SIG-M5 (cell line): ENCODE measurements around the gene COLQ.
A peak's percentile ranks its signal among the peaks of the same experiment; 100 is the strongest.

Experiments
- DNase-seq: peaks from one replicate; lab custom pipeline; 2025; lab: John Stamatoyannopoulos, UW

COLQ gene

DNA sequence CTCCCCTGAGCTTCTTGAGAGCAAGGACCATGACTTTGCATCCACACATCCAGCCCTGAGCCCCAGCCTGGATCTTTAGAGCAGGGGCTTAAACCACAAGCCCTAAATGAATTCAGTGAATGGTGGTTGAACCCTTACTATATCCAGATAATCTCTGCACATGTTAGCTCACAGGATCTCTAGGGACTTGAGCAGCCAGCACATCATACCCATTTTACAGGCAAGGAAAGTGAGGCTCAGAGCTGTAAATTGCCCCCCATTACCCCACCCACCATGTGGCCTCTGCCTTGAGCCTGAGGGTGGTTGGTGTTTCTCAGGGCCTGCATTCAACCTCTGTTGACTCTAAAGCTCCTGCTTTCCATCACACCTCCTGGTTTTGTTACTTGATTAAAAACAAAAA, 66.5 kb downstream of the COLQ start:
- DNase-seq = no peak

DNA sequence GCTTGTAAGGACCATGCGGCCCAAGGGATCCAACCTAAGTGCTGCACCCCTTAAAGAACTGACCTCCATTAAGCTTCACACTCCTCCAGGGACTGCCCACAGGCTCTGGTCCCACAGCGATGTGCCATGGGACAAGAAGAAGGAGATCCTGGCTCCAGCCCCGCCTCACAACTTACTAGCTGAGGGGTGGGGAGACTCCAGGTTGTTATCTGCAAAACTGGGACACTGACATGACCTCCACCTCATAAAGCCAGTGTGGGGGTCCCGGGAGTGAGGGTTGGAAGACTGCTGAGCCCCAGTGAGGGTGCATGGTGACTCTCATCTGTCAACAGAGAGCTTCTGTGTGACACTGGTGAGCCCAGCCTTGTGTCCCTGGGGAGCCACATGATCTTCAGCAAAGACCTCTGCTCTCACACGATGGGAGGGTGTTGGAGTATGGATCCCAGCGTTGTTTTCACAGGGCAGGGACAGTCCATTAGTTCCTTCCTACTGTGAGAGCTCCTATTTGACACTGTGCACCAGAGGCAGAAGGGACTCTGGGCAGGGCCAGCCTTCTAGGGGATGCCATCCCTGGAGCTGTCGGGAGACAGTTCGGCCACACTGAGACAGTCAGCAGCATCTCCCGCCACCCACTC, 67.4 kb downstream of the COLQ start:
- DNase-seq = no peak

DNA sequence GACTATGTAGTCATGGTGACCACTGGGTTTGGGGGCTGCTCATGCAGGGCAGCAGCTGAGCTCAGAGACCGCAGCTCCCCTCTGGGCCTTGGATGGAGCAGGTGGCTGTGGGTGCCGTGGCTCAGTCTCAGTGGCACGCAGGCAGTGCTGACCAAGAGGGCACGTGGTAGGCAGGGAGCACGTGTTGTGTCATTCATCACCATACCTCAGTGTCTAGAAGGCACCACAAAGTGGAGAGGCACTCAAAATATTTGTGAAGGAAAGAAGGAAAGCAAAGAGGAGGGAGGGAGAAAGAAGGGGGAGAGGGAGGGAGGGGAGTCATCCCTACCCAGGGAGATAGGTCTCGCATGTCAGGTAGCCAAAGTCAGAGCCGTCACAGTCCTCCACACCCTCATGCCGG, 68.0 kb downstream of the COLQ start:
- no peak for DNase-seq

DNA sequence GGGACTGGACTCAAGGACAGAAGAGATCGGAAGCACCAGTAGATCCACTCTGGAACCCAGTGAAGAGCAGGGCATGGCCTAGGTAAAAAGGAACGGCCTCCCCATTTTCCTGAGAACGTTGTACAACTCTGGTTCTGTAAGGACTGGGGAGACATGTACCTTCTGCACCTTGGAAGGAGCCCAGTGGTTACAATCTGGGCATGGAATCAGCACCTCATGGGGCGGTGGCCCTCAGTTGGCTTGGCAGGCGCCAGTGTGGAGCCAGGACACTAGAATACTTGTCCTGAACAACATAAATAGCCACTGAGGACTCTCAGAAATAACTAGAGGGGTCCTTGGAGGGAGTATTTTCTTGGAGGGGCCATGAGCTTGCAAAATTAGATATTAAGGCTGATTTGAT, 68.5 kb downstream of the COLQ start:
- DNase-seq = no peak

DNA sequence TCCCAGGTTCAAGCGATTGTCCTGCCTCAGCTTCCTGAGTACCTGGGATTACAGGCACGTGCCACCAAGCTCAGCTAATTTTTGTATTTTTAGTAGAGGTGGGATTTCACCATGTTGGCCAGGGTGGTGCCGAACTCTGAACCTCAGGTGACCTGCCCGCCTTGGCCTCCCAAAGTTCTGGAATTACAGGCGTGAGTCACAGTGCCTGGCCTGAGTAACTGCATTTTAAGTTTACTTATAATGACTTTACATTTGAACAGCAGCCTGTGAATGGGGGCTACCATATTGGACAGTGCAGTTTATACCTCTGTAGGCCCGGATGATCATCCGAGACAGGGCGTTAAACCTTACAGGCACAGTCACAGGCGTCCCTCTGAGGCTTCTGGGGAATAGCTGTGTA, 69.3 kb downstream of the COLQ start:
- no peak for DNase-seq

DNA sequence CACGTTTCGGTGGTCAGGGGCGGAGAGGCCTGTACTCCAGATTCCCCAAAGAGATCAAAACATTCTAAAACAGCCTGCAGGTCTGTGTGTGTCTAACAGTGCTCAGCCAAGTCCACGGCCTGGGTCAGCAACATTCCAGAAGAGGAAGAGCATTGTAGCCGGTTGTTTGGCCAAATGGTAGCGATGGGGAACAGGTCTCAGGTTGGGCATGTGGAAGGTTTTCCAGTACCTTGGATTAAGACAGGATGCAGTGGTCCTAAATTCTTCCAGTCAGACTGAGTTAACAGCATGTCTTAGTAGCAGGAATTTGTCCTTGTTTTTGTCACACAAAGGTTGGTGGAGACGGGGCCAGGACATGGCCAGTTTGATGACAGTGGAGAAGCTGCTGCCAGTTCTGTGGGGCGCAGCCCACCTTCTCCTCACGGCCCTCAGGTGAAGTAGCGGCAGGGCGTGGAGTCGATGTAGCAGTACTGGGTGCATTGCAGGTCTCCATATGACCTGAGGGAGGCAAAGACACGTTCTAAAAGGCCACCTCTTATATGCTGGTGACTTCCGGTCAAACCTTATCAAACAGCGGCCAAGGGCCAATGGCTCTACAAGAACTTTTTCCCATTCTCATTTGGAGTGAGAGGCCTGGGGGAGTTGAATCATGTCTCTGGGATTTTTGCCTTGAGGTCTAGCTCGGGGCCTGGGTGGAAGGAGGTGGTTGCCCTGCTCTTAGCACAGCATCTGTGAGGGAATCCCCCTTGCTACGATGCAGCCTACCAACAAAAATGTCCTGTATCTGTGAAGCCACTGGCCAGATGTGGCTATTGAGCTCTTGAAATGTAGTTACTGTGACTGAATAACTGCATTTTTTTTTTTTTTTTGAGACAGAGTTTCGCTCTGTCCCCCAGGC, 70.0 kb downstream of the COLQ start:
- DNase-seq = no peak

DNA sequence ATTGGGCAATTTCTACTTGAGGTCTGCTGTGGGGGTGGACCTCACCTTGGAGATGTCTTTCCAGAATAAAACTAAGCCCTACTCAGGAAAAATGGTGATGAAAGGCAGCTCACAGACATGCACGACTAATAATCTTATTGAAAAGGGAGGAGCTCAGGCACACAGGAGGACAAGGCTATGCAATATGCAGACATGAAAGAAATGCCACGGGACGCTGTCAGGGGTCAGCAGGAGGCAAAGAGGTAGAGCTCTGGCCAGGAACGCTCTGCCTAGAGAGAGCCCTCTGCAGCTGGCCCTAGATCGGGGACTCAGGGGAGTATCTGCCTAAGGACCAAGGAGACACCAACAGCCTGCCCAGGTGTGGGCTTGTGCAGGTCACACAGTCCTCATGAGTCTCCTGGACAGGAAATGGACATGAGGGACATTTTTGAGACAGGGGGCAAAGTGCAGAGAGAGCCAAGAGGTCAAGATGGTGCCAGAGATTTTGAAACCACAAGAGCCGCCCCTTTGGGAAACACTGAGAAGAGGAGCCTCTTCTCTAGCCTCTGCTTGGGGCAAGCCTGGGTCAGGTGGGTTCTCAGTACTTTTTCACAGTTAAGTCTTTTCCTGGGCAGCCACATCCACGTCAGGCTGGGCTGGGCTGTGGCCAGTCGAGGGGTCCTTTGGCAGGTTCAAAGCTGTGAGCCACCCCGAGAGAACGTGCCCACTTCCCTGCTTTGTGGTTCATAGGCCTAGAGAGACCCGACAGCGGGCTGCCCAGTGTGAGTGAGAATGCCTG, 70.9 kb downstream of the COLQ start:
- DNase-seq = no peak

DNA sequence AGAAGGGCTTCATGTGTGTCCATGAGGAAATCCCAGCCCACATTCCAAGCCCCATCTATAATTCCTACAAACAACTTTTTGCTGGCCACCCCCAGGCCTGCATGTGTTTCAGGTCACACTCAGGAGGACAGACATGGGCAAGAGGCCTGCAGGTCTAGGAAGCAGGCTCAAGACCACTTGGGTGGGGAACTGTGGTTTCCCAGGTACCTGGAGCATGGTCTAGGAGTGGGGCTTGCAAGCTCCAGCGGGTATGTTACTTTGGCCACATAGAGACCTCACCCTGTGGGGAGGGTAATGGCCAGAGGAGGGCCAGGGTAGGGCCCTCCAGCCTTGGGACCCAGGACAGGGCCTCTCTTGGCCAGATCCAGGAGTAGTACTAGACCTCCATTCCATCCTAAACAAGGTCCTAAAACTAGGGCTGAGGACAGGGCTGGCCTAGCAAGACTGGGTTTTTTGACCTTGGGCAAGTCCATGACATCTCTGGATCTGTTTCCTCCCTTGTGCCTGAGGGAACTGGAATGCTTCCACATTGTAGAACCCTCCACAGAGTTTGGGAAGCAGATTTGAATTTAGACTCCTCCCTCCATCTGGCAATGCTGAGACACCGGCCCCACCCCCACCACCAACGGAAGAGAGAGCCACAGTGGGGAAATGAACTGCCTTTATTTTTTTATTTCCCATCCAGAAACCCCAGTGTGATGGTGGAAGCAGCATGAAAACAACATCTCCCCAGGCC, 71.8 kb downstream of the COLQ start:
- no peak for DNase-seq

DNA sequence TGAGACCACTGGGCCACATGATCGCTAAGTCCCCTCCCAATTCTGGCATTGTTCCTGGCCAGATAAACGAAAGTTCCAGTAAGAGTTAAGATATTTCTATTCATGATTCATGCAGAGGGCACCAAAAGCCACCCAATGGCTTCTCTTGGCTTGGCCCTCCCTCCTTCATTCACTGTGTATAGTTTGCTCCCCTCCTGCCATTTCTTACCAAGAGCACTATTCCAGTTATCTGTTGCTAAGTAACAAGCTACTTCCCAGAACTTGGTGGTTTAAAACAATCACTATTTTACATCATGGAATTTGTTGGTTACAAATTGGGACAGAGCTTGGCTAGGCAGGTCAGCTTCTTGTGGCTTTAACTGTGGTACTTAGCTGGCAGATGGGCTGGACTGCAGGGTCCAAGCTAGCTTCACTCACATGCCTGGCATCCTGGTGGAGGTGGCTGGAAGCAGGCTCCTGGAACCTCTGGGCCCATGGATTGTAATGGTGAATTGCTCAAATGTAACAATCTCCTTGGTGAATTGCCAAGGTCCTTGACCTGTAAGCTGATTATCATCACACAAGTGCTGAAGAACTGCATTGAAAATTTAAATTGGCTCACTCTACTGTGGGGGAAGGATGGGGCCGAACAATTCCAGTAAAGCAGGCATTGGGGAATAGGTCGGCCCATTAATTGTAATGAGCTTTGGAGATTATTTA, 77.5 kb downstream of the COLQ start:
- DNase-seq = no peak

DNA sequence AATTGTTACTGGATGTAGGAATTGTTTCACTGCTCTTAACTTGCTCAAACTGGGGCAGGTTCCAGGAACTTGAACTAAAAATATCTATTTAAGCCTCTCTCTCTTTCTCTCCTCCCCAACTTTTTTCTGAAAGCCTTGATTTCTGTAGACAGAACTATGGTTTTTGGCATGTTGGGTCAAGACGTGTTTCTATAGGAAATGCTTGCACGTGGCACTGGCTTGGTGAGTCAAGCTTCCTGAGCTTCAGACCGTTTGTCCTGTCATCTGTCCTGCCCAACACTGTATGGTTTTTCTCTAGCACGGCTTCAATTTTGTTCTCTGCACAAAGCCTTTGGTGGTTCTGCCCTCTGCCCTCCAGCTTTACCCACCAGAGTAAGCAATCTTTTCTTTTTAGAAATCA, 80.6 kb downstream of the COLQ start:
- no peak for DNase-seq

DNA sequence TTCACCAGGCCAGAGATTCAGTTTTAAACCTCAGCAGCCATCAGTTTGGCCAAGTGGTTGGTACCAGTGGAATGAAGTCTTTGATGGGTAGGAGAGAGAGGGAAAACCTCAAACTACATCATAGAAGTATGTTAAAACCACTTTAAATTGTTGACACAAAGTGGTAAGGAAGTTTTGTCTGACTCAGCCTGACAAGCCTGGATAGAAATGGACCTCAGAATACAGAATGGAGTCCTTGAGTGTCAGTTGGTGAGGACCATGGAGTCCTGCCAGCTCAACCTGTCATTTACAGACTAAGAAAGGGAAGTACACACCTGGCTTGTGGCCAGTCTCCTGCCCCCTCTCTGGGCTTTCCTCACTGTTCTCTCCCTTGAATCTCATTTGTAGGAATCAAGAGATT, 82.0 kb downstream of the COLQ start:
- DNase-seq = no peak

DNA sequence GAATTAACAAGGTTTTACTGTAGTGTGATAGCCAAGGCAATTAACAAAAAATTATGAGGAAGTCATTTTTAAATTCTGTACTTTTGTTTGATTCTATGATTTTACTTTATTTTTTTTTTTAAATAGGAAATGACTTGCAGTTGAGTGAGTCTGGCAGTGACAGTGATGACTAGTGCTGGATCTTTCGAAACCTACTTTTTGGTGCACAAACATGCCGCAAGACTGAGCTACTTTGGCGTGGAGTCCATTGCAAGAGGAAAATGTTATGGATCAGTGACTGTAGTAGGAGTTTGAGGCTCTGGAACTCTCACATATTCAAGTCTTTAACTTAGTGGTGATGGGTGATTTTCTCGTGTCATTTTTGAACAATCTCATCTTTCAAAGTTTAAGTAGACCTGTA, 82.5 kb downstream of the COLQ start:
- DNase-seq = no peak

DNA sequence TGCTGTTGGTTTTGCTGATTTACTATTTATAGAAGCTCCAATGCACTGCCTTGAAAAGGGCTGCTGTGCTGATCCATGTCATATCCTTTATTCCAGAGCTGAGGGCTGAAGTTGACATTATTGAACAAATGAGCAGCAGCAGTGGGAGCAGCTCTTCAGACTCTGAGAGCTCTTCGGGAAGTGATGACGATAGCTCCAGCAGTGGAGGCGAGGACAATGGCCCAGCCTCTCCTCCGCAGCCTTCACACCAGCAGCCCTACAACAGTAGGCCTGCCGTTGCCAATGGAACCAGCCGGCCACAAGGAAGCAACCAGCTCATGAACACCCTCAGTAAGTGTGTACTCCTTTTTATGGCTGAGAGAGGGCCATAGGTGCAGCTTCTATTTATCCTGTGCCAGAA, 85.3 kb downstream of the COLQ start:
- no peak for DNase-seq

DNA sequence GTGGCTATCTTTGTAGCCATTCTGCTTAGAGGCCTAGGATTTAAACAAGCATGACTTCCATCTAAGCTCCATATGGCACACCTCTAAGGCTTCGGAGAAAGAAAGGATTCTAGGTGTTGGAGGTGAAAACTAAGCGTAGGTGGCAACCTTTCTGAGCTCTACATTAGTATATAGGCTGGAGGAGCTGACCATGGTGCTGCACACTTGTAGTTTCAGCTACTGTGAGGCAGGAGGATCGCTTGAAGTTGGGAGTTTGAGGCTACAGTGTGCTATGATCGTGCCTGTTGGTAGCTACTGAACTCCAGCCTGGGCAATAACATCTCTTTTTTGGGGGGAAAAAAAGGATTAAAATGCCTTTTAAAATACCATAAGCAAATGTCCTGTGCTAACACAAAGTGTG, 86.8 kb downstream of the COLQ start:
- no peak for DNase-seq

DNA sequence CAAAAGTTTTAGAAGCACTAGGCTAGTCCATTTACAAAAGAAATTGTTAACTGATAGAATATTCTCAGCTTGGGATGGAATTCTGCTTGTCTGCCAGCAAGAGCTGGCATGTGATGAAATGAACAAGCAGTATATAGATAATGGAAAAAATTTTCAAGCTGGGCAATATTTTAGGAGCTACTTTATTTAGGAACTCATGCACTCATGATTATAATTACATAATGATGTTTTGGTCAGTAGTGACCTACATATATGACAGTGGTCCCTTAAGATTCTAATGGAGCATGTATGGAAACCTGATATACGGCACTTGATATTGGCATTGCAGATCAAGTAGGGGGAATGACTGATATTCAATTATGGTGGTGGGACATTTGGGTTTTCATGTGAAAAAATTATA, 88.0 kb downstream of the COLQ start:
- no peak for DNase-seq

DNA sequence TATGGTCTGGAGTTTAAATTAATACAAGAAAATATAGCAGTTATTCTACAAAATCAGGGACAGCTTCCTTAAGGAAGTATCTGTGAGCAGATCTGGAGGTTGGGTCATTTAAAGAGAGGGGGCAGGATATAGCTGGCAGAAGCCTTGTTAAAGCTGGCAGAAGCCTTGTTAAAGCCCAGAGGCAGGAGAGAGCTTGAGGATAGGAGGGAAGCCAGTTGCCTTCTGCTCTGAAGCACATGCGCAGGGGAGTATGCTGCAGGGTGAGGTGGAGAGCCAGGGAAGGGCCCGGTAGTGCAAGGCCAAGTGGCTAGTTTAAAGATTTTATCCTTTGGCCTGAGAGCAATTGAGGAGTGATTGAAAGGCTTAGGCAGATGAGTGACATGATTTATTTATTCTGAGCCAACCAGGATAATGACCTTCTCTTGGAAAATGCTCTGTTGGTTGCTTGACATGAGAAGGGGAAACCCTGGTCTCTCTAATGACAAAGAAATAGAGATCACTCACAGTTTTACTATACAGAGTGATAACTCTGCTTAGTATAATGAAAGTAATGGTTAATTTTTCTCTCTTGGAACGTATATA, 90.2 kb downstream of the COLQ start:
- DNase-seq = no peak

DNA sequence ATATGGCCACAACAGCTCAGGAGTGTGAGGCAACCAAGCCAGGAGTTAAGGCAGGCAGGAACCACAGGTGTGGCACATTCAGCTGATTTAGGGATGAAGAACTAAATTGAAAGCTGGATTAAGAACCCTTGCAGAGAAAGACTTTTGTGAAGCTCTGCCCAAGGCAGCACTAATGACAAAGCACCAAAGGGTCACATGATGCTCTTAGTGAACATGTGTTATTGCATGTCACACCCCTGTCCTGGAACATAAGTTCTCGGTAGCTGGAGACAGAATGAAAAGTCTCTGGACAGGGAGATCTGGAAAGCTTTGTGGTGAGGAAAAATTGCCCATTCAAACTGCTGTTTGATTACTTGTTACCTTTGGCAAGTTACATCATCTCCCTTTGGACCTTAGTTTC, 90.9 kb downstream of the COLQ start:
- no peak for DNase-seq

DNA sequence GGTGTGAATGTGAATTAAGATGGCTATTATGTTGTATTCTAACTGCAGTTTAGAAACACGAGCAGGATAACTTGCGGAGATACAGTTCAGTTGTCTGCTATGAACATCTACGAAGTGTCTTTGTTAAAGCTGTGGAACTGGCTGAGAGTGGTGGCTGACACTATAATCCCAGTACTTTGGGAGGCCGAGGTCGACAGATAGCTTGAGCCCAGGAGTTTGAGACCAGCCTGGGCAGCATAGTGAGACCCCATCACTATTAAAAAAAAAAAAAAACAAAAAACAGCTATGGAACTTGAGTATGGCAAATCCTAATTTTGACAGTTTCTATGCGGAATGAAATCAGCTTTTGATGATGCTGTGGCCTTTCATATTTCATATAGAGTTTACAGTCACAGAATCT, 92.4 kb downstream of the COLQ start:
- no peak for DNase-seq

DNA sequence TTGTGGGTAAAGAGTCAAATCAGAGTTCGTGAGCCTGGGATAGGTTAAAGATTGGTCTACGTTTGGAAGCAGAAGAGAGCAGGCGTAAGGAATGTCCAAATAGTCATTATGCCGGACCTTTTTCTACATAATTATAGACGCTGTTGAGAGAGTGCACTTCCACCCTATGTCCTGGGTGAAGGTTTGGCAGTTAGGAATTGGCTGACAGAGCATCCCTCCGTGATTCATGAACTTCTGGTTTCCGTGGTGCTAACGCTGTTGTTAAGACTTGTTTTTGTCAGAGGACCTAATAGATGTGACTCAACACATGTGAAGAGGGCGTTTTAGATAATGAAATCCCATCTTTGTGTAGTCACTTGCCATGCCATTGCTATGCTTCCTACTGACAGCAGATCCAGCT, 93.0 kb downstream of the COLQ start:
- no peak for DNase-seq

DNA sequence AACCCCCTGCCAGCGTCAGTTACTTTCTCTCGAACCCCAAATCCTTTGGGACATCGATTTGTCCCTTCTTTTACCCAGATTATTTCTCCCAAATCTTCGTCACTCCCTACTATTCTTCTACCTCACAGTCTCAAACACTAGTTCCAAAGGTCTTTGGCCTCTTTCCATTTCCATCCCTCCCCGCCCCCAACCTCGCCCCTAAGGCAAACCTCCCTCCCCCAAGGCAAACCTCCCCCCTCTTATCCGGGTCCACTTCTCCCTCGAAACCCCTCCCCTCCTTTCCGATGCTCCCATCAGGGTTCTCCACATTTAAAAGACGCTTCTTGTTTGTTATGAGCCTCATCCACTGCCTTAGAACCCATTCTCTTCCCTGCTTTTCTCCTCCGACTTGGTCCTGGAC, 93.5 kb downstream of the COLQ start:
- no peak for DNase-seq

DNA sequence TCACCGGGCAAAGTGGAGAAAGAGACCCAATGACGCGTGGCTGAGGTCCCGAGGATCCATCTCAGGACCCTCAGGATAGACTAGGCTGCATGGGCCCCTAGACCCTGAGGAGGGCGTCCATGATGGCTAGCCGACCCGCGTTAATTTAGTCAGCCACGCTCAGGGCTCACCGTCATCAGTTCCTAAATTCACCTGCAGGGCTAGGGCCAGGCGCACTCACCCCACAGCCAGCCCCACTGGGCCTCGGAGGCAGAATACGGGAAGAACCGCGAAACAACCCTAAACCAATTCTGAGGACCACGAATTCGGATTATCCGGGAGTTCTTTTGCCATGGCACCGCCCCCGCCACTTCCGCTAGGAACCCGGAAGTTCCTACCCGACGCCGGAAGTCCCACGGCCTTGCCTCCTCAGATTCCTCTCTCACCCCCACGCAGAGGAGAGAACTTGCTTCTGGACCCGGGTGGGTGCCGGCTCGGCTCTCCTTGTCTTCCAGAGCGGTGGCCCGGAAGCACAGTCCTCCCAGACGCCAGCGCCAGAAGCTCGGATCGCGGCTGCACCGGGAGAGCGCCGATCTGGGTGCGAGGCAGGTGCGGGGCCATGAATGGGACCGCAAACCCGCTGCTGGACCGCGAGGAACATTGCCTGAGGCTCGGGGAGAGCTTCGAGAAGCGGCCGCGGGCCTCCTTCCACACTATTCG, 94.2 kb downstream of the COLQ start, which contains the start of the genes EAF1 and METTL6:
Gene EAF1 (plus strand): TSS at position 417 of the 699 bp plus-strand sequence. CDS start 182 bp downstream, at position 599.
Gene METTL6 (minus strand): TSS at position 363 of the 699 bp plus-strand sequence. CDS start 1,033 bp downstream, outside the sequence.
- DNase-seq = peak; percentile 10
